H9 (cell line): ENCODE results near the gene CSMD2. TPM values are rescaled to one million over a fixed set of nuclear protein-coding genes. Genes with fewer than 3 reads are reported as not detected.

ENCODE experiments used
- DNase-seq: peaks from one replicate; pipeline ENCODE4 v3.0.0-alpha.2; 2017
- H2AFZ ChIP-seq: one replicate; pipeline ENCODE4 v1.6.1; 2013; ENCODE audit warnings: mild to moderate bottlenecking, low read length, control low read depth, moderate library complexity
- H2AK5ac ChIP-seq: 2 replicates; pipeline ENCODE4 v1.6.1; 2013; ENCODE audit warnings: low read length, control low read depth, mixed read lengths; ENCODE audit not compliant: insufficient read length
- H2BK120ac ChIP-seq: one replicate; pipeline ENCODE4 v1.6.1; 2013; ENCODE audit warnings: low read depth, mild to moderate bottlenecking, low read length, control low read depth, inconsistent platforms; ENCODE audit not compliant: poor library complexity, severe bottlenecking
- H2BK12ac ChIP-seq: 2 replicates; pipeline ENCODE4 v1.6.1; 2013; ENCODE audit warnings: low read length, control low read depth, mixed read lengths, low read depth; ENCODE audit not compliant: insufficient read length
- H2BK15ac ChIP-seq: 2 replicates; pipeline ENCODE4 v1.6.1; 2013; ENCODE audit warnings: low read depth, low read length, control low read depth
- H2BK20ac ChIP-seq: one replicate; pipeline ENCODE4 v1.6.1; 2013; ENCODE audit warnings: low read depth, mild to moderate bottlenecking, low read length, control low read depth, inconsistent platforms; ENCODE audit not compliant: poor library complexity, severe bottlenecking
- H2BK5ac ChIP-seq: 2 replicates; pipeline ENCODE4 v1.6.1; 2013; ENCODE audit warnings: low read length, control low read depth, mixed read lengths; ENCODE audit not compliant: insufficient read length
- H3K14ac ChIP-seq: 2 replicates; pipeline ENCODE4 v1.6.1; 2013; ENCODE audit warnings: low read length, control low read depth; ENCODE audit not compliant: insufficient read depth
- H3K18ac ChIP-seq: 2 replicates; pipeline ENCODE4 v1.6.1; 2013; ENCODE audit warnings: low read depth, mild to moderate bottlenecking, mixed read lengths, low read length, control low read depth; ENCODE audit not compliant: insufficient read length
- H3K23ac ChIP-seq: 2 replicates; pipeline ENCODE4 v1.6.1; 2013; ENCODE audit warnings: low read length, control low read depth, mixed read lengths, low read depth; ENCODE audit not compliant: insufficient read length
- H3K23me2 ChIP-seq: 2 replicates; pipeline ENCODE4 v1.6.1; 2013; ENCODE audit warnings: low read depth, mild to moderate bottlenecking, mixed read lengths, low read length, control low read depth; ENCODE audit not compliant: insufficient read length, poor library complexity, severe bottlenecking
- H3K27ac ChIP-seq: 2 replicates; pipeline ENCODE4 v1.5.1; 2013; ENCODE audit warnings: low read length, control low read depth, mixed read lengths, low read depth; ENCODE audit not compliant: insufficient read length
- H3K27me3 ChIP-seq: 2 replicates; pipeline ENCODE4 v1.6.1; 2013; ENCODE audit warnings: low read length, control low read depth, inconsistent platforms; ENCODE audit not compliant: insufficient read depth
- H3K4ac ChIP-seq: 2 replicates; pipeline ENCODE4 v1.6.1; 2013; ENCODE audit warnings: low read depth, mild to moderate bottlenecking, control low read depth, inconsistent platforms, low read length, moderate library complexity
- H3K4me1 ChIP-seq: 2 replicates; pipeline ENCODE4 v1.6.1; 2013; ENCODE audit warnings: low read length, control low read depth, inconsistent platforms; ENCODE audit not compliant: insufficient read depth
- H3K4me2 ChIP-seq: 2 replicates; pipeline ENCODE4 v1.6.1; 2013; ENCODE audit warnings: low read length, control low read depth, mixed read lengths; ENCODE audit not compliant: insufficient read length, insufficient read depth
- H3K56ac ChIP-seq: 2 replicates; pipeline ENCODE4 v1.6.1; 2013; ENCODE audit warnings: low read depth, mild to moderate bottlenecking, mixed read lengths, low read length, control low read depth; ENCODE audit not compliant: insufficient read length
- H3K79me1 ChIP-seq: 2 replicates; pipeline ENCODE4 v1.6.1; 2013; ENCODE audit warnings: low read depth, mild to moderate bottlenecking, moderate library complexity, low read length, control low read depth, inconsistent platforms; ENCODE audit not compliant: insufficient read depth, poor library complexity, severe bottlenecking
- H3K79me2 ChIP-seq: 2 replicates; pipeline ENCODE4 v1.6.1; 2013; ENCODE audit warnings: low read length, control low read depth, inconsistent platforms; ENCODE audit not compliant: insufficient read depth
- H3K9ac ChIP-seq: 2 replicates; pipeline ENCODE4 v1.6.1; 2013; ENCODE audit warnings: low read length, control low read depth, mixed read lengths; ENCODE audit not compliant: insufficient read length; ENCODE audit errors: extremely low read depth
- H3K9me3 ChIP-seq: one replicate; pipeline ENCODE4 v1.6.1; 2013; ENCODE audit warnings: low read depth, low read length, inconsistent platforms; ENCODE audit not compliant: control insufficient read depth
- H3T11ph ChIP-seq: one replicate; pipeline ENCODE4 v1.6.1; 2013; ENCODE audit warnings: mild to moderate bottlenecking, low read length, control low read depth, inconsistent platforms
- H4K20me1 ChIP-seq: one replicate; pipeline ENCODE4 v1.6.1; 2013; ENCODE audit not compliant: control insufficient read depth, insufficient read length, insufficient read depth
- H4K5ac ChIP-seq: 2 replicates; pipeline ENCODE4 v1.6.1; 2013; ENCODE audit warnings: low read depth, mild to moderate bottlenecking, mixed read lengths, low read length, control low read depth; ENCODE audit not compliant: insufficient read length
- H4K8ac ChIP-seq: replicated peaks from 2 replicates; pipeline ENCODE4 v1.6.1; 2013; ENCODE audit warnings: low read length, control low read depth, mixed read lengths, low read depth; ENCODE audit not compliant: insufficient read length
- H4K91ac ChIP-seq: 2 replicates; pipeline ENCODE4 v1.6.1; 2013; ENCODE audit warnings: low read depth, mild to moderate bottlenecking, moderate library complexity, mixed read lengths, low read length, control low read depth; ENCODE audit not compliant: insufficient read length
- H3K27ac Mint-ChIP-seq, 3 experiments: 2 replicates in 2 of 3; 3 replicates in 1 of 3; pipeline ENCODE4 v1.8.0; 2020 to 2021; ENCODE audit warnings: mixed read lengths in 3 of 3, mild to moderate bottlenecking in 1 of 3, moderate library complexity in 1 of 3
- H3K27me3 Mint-ChIP-seq: 2 replicates; pipeline ENCODE4 v1.8.0; 2021; ENCODE audit warnings: low read depth, mild to moderate bottlenecking, moderate library complexity, mixed read lengths
- H3K36me3 Mint-ChIP-seq, 3 experiments: 2 replicates in 2 of 3; 3 replicates in 1 of 3; pipeline ENCODE4 v1.8.0; 2020 to 2021; ENCODE audit warnings: low read depth in 3 of 3, mixed read lengths in 3 of 3; ENCODE audit not compliant: insufficient read depth in 1 of 3
- H3K4me1 Mint-ChIP-seq, 2 experiments: 2 replicates each; pipeline ENCODE4 v1.8.0; 2020; ENCODE audit warnings: mixed read lengths in 2 of 2
- H3K4me3 Mint-ChIP-seq, 2 experiments: 2 replicates in 1 of 2; 3 replicates in 1 of 2; pipeline ENCODE4 v1.8.0; 2020 to 2021; ENCODE audit warnings: mild to moderate bottlenecking in 2 of 2, mixed read lengths in 2 of 2, moderate library complexity in 1 of 2
- H3K9me3 Mint-ChIP-seq, 2 experiments: 2 replicates in 1 of 2; 3 replicates in 1 of 2; pipeline ENCODE4 v1.8.0; 2020; ENCODE audit warnings: mild to moderate bottlenecking in 2 of 2, mixed read lengths in 2 of 2, moderate library complexity in 1 of 2
- CTCF ChIP-seq: fragments of 200-600 bp; sonication (generic); conservative IDR thresholded peaks from 3 replicates; pipeline ENCODE4 v1.8.0; 2021; ENCODE audit warnings: antibody characterized with exemption, mild to moderate bottlenecking
- total RNA-seq: library from RNA; stranded (reverse); gene quantifications from 2 replicates; pipeline ENCODE4 v1.2.1, GENCODE V29; 2021

Gene CSMD2
- total RNA-seq, 1 experiment from 2014 or later = 6.4 TPM

- Histone ChIP-seq H3K4me2 (no peak overlapping the region), H2BK5ac (no peak overlapping the region), H3K4ac (no peak overlapping the region), H2AFZ (no peak overlapping the region), H3K4me1 (peaks cover 6% of the 10 kb centered on the region; the same call in 1 of the 2 replicates), H3K56ac (no peak overlapping the region), H2BK120ac (no peak overlapping the region), H3T11ph (no peak overlapping the region), H3K23ac (no peak overlapping the region), H3K79me2 (no peaks in the 10 kb centered on the region), H3K9ac (no peak overlapping the region), H3K9me3 (no peaks in the 10 kb centered on the region), H3K27me3 (no peaks in the 10 kb centered on the region), H4K91ac (no peak overlapping the region), H3K14ac (no peak overlapping the region), H2BK12ac (no peak overlapping the region), H3K27ac (no peak overlapping the region), H3K18ac (no peak overlapping the region), H4K5ac (no peak overlapping the region), H2AK5ac (no peak overlapping the region), H3K23me2 (no peaks in the 10 kb centered on the region), H2BK20ac (no peak overlapping the region), H4K20me1 (no peaks in the 10 kb centered on the region), H3K79me1 (no peaks in the 10 kb centered on the region), H4K8ac (no peak overlapping the region), H2BK15ac (no peak overlapping the region)
- no peaks in the 10 kb centered on the region; the same call in 1 of the 2 replicates for H3K27me3 Mint-ChIP-seq
- no peak for TF ChIP-seq CTCF
- no peak overlapping the region; a peak in 1 of 7 replicates for H3K27ac Mint-ChIP-seq
- no peaks in the 10 kb centered on the region; a peak in 1 of 7 replicates for H3K36me3 Mint-ChIP-seq
- peaks cover 25 to 30% of the 10 kb centered on the region in 2 experiments for H3K4me1 Mint-ChIP-seq
- H3K4me3 Mint-ChIP-seq = no peak overlapping the region
- H3K9me3 Mint-ChIP-seq = no peaks in the 10 kb centered on the region
- no peak for DNase-seq
Measured at GRCh38 chr1:33852711-33853110, 312.3 kb downstream of the CSMD2 start.
